Neural cell (in vitro differentiated cells): Measurements from ENCODE around the gene MRPL38. TPM values are rescaled to one million over a fixed set of nuclear protein-coding genes. Genes with fewer than 3 reads are reported as not detected.

ENCODE experiments used
- H2AFZ ChIP-seq: fragments of 200-600, 300-800 bp; sonication (generic), shearing (Covaris generic); 2 replicates; pipeline ENCODE4 v1.6.0; 2014; ENCODE audit warnings: low read depth, mild to moderate bottlenecking, antibody characterized with exemption, low read length, moderate library complexity
- H3F3A ChIP-seq: fragments of 200-600 bp; shearing (Covaris generic); 2 replicates; pipeline ENCODE4 v1.6.1; 2016; ENCODE audit warnings: mild to moderate bottlenecking, moderate library complexity, mixed read lengths, antibody characterized with exemption, low read length; ENCODE audit not compliant: insufficient read depth, poor library complexity, severe bottlenecking
- H3K27ac ChIP-seq: fragments of 200-600, 300-800 bp; sonication (generic), shearing (Covaris generic); 2 replicates; pipeline ENCODE4 v1.5.1; 2014; ENCODE audit warnings: mild to moderate bottlenecking, low read length, moderate library complexity
- H3K27me3 ChIP-seq: fragments of 300-800, 200-600 bp; sonication (generic), shearing (Covaris generic); 2 replicates; pipeline ENCODE4 v1.6.0; 2014; ENCODE audit warnings: mild to moderate bottlenecking, low read depth, low read length, moderate library complexity; ENCODE audit not compliant: insufficient read depth
- H3K36me3 ChIP-seq: fragments of 300-800, 200-600 bp; sonication (generic), shearing (Covaris generic); 2 replicates; pipeline ENCODE4 v1.5.1; 2014; ENCODE audit warnings: mild to moderate bottlenecking, antibody characterized with exemption, low read length, moderate library complexity; ENCODE audit not compliant: insufficient read depth
- H3K4me2 ChIP-seq: fragments of 300-800, 200-600 bp; sonication (generic), shearing (Covaris generic); 2 replicates; pipeline ENCODE4 v1.6.0; 2014; ENCODE audit warnings: mild to moderate bottlenecking, low read length
- H3K4me3 ChIP-seq: fragments of 300-800, 200-600 bp; sonication (generic), shearing (Covaris generic); 2 replicates; pipeline ENCODE4 v1.5.1; 2014; ENCODE audit warnings: mild to moderate bottlenecking, low read length, moderate library complexity
- H3K79me2 ChIP-seq: fragments of 200-600 bp; shearing (Covaris generic); replicated peaks from 2 replicates; pipeline ENCODE4 v1.6.0; 2014; ENCODE audit warnings: mild to moderate bottlenecking, low read length, moderate library complexity; ENCODE audit not compliant: insufficient read depth
- H3K9ac ChIP-seq: fragments of 300-800, 200-600 bp; sonication (generic), shearing (Covaris generic); 2 replicates; pipeline ENCODE4 v1.6.1; 2016; ENCODE audit warnings: mild to moderate bottlenecking, low read length, mixed read lengths
- H3K9me2 ChIP-seq: fragments of 200-600 bp; shearing (Covaris generic); 2 replicates; pipeline ENCODE4 v1.6.1; 2016; ENCODE audit warnings: mild to moderate bottlenecking, low read length, mixed read lengths; ENCODE audit not compliant: insufficient read depth
- H3K9me3 ChIP-seq: fragments of 200-600, 300-800 bp; sonication (generic), shearing (Covaris generic); 2 replicates; pipeline ENCODE4 v1.6.1; 2016; ENCODE audit warnings: mild to moderate bottlenecking, mixed run types, low read length, moderate library complexity, mixed read lengths
- H4K20me1 ChIP-seq: fragments of 200-600 bp; shearing (Covaris generic); 2 replicates; pipeline ENCODE4 v1.6.1; 2016; ENCODE audit warnings: mild to moderate bottlenecking, mixed run types; ENCODE audit not compliant: insufficient read depth
- EP300 ChIP-seq: fragments of 450-650 bp; conservative IDR thresholded peaks from 2 replicates; pipeline ENCODE4 v1.6.1; 2014; ENCODE audit warnings: antibody characterized with exemption, mild to moderate bottlenecking, moderate library complexity; ENCODE audit not compliant: poor library complexity, severe bottlenecking
- EZH2 ChIP-seq: fragments of 200-600, 300-800 bp; shearing (Covaris generic), sonication (generic); IDR thresholded peaks from 2 replicates; pipeline ENCODE4 v1.6.1; 2014; ENCODE audit warnings: antibody characterized with exemption, low read length, borderline replicate concordance, mild to moderate bottlenecking; ENCODE audit not compliant: insufficient read depth, poor library complexity, severe bottlenecking
- MXI1 ChIP-seq: fragments of 450-650 bp; conservative IDR thresholded peaks from 2 replicates; pipeline ENCODE4 v1.6.1; 2014; ENCODE audit warnings: antibody characterized with exemption, mild to moderate bottlenecking; ENCODE audit not compliant: poor library complexity, severe bottlenecking
- POLR2AphosphoS5 ChIP-seq: IDR thresholded peaks from 2 replicates; pipeline ENCODE4 v1.6.1; 2012
- RAD21 ChIP-seq: fragments of 450-650 bp; conservative IDR thresholded peaks from 2 replicates; pipeline ENCODE4 v1.6.1; 2014; ENCODE audit warnings: antibody characterized with exemption, mild to moderate bottlenecking, moderate library complexity
- SMC3 ChIP-seq: fragments of 450-650 bp; conservative IDR thresholded peaks from 2 replicates; pipeline ENCODE4 v1.6.1; 2014; ENCODE audit warnings: antibody characterized with exemption, mild to moderate bottlenecking, moderate library complexity; ENCODE audit not compliant: poor library complexity
- TAF1 ChIP-seq: IDR thresholded peaks from 2 replicates; pipeline ENCODE4 v1.6.1; 2012; ENCODE audit warnings: low read depth
- polyA plus RNA-seq: library from polyadenylated mRNA; depleted of rRNA; stranded (reverse); fragments of >200 nt; gene quantifications from 2 replicates; pipeline ENCODE4 v1.2.3, GENCODE V29; 2014
- TF ChIP-seq, protein P1 (sequence below): fragments of 450-650 bp; IDR thresholded peaks from 2 replicates; pipeline ENCODE4 v1.5.1; 2014; ENCODE audit warnings: antibody characterized with exemption, mild to moderate bottlenecking, moderate library complexity; ENCODE audit not compliant: poor library complexity, severe bottlenecking
- TF ChIP-seq, protein P2 (sequence below): IDR thresholded peaks from 2 replicates; pipeline ENCODE4 v1.6.1; 2012; ENCODE audit warnings: borderline replicate concordance

MRPL38 gene
- polyA plus RNA-seq, 1 donor from 2014 or later, result 91.2 TPM

DNA sequence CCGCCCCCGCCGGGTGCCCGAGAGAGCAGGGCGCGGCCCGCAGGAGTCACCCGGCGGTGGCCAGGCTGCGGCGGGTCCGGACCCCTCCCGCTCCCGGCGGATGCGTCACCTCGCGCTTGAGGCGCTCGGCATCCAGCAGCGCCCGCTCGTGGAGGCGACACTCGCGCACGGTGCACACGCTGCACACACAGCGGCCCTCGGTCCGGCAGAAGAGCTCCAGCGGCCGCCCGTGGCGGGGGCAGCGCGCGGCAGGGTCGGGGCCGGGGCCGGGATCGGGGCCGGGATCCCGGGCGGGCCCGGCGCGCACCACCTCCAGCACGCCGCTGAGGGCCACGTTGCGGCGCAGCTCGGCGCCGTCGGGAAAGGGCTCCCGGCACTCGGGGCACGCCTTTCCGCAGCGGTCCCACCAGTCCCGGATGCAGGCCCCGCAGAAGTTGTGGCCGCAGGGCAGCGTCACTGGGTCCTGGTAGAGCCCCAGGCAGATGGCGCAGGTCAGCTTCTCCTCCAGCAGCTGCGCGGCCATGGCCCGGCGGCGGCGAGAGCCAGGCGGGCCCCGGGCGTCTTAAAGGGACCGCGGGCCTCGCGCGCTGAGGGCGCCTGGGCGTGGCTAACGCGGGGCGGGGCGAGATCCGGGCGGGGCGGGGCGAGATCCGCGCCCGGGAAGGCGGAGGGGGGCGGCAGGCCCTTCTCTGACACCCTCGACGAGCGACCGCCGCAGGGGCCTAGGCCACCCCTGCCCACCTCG lies 8.1 kb downstream of the MRPL38 start, which contains the start of gene TRIM65:
TSS of gene TRIM65 (minus strand) at position 537 of the 745 bp plus-strand sequence. CDS start at position 523, 14 bp downstream.
- TF ChIP-seq MXI1 (peak; percentile 35), SMC3 (no peak), RAD21 (no peak), EZH2 (no peak), EP300 (no peak), TAF1 (no peak), POLR2AphosphoS5 (no peak)
- TF ChIP-seq, protein P1, sequence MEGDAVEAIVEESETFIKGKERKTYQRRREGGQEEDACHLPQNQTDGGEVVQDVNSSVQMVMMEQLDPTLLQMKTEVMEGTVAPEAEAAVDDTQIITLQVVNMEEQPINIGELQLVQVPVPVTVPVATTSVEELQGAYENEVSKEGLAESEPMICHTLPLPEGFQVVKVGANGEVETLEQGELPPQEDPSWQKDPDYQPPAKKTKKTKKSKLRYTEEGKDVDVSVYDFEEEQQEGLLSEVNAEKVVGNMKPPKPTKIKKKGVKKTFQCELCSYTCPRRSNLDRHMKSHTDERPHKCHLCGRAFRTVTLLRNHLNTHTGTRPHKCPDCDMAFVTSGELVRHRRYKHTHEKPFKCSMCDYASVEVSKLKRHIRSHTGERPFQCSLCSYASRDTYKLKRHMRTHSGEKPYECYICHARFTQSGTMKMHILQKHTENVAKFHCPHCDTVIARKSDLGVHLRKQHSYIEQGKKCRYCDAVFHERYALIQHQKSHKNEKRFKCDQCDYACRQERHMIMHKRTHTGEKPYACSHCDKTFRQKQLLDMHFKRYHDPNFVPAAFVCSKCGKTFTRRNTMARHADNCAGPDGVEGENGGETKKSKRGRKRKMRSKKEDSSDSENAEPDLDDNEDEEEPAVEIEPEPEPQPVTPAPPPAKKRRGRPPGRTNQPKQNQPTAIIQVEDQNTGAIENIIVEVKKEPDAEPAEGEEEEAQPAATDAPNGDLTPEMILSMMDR, result peak; percentile 49
- TF ChIP-seq, protein P2, sequence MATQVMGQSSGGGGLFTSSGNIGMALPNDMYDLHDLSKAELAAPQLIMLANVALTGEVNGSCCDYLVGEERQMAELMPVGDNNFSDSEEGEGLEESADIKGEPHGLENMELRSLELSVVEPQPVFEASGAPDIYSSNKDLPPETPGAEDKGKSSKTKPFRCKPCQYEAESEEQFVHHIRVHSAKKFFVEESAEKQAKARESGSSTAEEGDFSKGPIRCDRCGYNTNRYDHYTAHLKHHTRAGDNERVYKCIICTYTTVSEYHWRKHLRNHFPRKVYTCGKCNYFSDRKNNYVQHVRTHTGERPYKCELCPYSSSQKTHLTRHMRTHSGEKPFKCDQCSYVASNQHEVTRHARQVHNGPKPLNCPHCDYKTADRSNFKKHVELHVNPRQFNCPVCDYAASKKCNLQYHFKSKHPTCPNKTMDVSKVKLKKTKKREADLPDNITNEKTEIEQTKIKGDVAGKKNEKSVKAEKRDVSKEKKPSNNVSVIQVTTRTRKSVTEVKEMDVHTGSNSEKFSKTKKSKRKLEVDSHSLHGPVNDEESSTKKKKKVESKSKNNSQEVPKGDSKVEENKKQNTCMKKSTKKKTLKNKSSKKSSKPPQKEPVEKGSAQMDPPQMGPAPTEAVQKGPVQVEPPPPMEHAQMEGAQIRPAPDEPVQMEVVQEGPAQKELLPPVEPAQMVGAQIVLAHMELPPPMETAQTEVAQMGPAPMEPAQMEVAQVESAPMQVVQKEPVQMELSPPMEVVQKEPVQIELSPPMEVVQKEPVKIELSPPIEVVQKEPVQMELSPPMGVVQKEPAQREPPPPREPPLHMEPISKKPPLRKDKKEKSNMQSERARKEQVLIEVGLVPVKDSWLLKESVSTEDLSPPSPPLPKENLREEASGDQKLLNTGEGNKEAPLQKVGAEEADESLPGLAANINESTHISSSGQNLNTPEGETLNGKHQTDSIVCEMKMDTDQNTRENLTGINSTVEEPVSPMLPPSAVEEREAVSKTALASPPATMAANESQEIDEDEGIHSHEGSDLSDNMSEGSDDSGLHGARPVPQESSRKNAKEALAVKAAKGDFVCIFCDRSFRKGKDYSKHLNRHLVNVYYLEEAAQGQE, result no peak
- no peaks in the 10 kb centered on the region for H3K27me3 ChIP-seq
- no peaks in the 10 kb centered on the region for H3K9me2 ChIP-seq
- no peaks in the 10 kb centered on the region for H4K20me1 ChIP-seq
- peak within 1 kb of the TSS; percentile 47 for H3K4me3 ChIP-seq
- no peaks in the 10 kb centered on the region for H3K36me3 ChIP-seq
- H3K9ac ChIP-seq, result no peak within 1 kb of the TSS
- H3K4me2 ChIP-seq, result no peak within 1 kb of the TSS
- H3K27ac ChIP-seq, result no peak within 1 kb of the TSS
- no peaks in the 10 kb centered on the region for H3F3A ChIP-seq
- no peaks in the 10 kb centered on the region for H3K9me3 ChIP-seq
- H3K79me2 ChIP-seq, result no peaks in the 10 kb centered on the region
- no peak within 1 kb of the TSS for H2AFZ ChIP-seq

DNA sequence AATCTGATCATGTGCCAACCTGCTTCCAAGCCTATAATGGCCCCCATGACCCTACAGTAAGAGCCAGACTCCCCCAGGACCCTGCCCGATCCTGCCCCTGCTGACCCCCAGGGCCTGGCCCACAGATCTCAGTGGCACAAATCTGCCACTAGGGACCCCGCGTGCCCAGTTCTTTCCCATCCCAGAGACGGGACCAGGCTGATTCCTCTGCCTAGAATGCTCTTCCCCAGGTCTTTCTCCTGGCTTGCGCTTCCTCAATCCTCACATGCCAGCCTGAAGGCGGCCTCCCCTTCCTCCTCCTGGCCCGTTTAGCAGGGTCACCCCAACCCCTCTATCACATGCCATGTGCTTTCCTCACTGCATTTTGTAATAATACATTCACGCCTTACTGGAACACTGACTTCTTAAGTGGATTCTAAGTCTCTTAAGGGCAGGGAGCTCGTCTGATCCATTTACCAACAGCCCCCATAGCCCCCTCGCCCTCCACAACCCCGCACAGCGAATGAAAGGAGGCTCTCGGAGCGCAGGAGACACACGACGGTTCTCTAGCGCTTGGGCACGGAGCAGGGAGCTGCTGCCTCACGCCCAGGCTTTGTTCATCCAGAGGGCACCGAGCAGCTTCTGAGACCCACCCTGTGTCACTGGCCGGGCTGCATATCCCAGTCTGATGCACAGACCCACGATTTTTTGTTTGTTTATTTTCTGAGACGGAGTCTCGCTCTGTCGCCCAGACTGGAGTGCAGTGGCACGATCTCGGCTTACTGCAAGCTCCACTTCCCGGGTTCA lies 9.1 kb downstream of the MRPL38 start:
- no peaks in the 10 kb centered on the region for H3K9me2 ChIP-seq
- no peaks in the 10 kb centered on the region for H4K20me1 ChIP-seq
- no peaks in the 10 kb centered on the region for H3K79me2 ChIP-seq
- no peak overlapping the region for H3K4me3 ChIP-seq
- no peak overlapping the region for H2AFZ ChIP-seq
- no peaks in the 10 kb centered on the region for H3K27me3 ChIP-seq
- no peaks in the 10 kb centered on the region for H3K36me3 ChIP-seq
- no peak for TF ChIP-seq EZH2
- no peak for TF ChIP-seq MXI1
- TF ChIP-seq TAF1, result no peak
- TF ChIP-seq, protein P1, result no peak
- TF ChIP-seq, protein P2, result no peak
- no peak for TF ChIP-seq EP300
- TF ChIP-seq POLR2AphosphoS5, result no peak
- TF ChIP-seq SMC3, result no peak
- no peak for TF ChIP-seq RAD21
- H3K4me2 ChIP-seq, result no peak overlapping the region
- no peak overlapping the region for H3K9ac ChIP-seq
- H3K27ac ChIP-seq, result no peak overlapping the region
- no peaks in the 10 kb centered on the region for H3K9me3 ChIP-seq
- no peaks in the 10 kb centered on the region for H3F3A ChIP-seq
